ENCODE measurements around the gene PFAS. TPM values are rescaled to one million over a fixed set of nuclear protein-coding genes. Genes with fewer than 3 reads are reported as not detected.

The PFAS gene
- total RNA-seq, 1 donor from 2014 or later: 35.4 TPM

DNA sequence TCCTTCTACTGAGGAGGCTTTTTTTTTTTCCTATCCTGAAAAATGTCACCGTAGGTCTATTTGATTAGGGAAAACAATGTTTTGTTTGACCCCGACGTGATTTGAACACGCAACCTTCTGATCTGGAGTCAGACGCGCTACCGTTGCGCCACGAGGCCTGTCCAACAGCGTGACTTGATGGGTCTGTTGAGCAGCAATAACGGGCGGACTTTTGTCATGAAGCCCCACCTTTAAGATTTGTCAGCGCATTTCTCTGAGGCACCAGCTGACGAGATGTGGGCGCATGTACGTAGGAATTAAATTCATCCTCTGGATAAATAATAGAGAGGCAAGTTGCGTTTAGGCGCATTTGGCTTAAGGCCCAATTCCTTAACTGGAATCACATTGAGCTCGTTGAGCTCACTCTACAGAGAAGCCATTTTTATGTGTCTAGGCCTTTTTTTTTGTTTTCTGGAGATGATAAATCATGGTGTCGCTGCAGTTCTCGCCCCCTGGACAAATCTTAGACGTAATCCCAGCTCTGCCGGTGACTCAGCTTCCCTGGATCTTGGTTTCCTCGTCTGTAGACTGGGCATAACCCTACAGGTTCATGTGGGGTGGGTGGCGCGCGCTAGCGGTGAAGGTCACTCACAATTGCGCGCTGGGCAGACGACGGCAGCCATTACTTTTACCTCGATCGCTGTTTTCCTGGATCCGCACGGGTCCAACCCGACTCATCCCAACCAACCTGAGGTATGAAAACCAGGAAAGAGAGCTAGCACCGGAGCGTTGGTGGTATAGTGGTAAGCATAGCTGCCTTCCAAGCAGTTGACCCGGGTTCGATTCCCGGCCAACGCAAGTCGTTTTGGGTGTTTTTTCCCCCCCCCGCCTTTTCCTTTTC lies 28.1 kb upstream of the PFAS start:
- peaks cover 4% of the 10 kb centered on the region for H3K4me1 Mint-ChIP-seq (ENCODE audit: low read depth, unreplicated experiment)
- Histone ChIP-seq H3K27ac (ENCODE audit: low read depth, low read length) (peak overlapping the region; percentile 89), H3K9me3 (ENCODE audit: insufficient read depth, low read depth, low read length) (no peaks in the 10 kb centered on the region), H3K36me3 (ENCODE audit: insufficient read depth, low read length) (no peaks in the 10 kb centered on the region), H2AFZ (ENCODE audit: low read depth, low read length) (peak overlapping the region; percentile 82), H3K4me1 (ENCODE audit: insufficient read depth, low read length) (peaks cover 9% of the 10 kb centered on the region), H3K79me2 (ENCODE audit: insufficient read depth, low read length) (no peaks in the 10 kb centered on the region), H3K4me3 (ENCODE audit: insufficient read depth, low read depth, low read length) (peak overlapping the region; percentile 77), H3K4me2 (ENCODE audit: low read length) (peak overlapping the region; percentile 92), H4K20me1 (ENCODE audit: insufficient read depth, low read length) (peaks cover 4% of the 10 kb centered on the region), H3K9ac (ENCODE audit: low read length) (peak overlapping the region; percentile 91), H3K27me3 (ENCODE audit: insufficient read depth, low read length) (no peaks in the 10 kb centered on the region)
- peak overlapping the region; percentile 93 for H3K27ac Mint-ChIP-seq (ENCODE audit: unreplicated experiment)
- H3K36me3 Mint-ChIP-seq (ENCODE audit: low read depth, unreplicated experiment): peaks cover 3% of the 10 kb centered on the region
- FAIRE-seq: no peak
- no peak for TF ChIP-seq EZH2 (IDR thresholded peaks at IDR 0.05; ENCODE audit: insufficient read depth, low read length)
- TF ChIP-seq, protein P1, sequence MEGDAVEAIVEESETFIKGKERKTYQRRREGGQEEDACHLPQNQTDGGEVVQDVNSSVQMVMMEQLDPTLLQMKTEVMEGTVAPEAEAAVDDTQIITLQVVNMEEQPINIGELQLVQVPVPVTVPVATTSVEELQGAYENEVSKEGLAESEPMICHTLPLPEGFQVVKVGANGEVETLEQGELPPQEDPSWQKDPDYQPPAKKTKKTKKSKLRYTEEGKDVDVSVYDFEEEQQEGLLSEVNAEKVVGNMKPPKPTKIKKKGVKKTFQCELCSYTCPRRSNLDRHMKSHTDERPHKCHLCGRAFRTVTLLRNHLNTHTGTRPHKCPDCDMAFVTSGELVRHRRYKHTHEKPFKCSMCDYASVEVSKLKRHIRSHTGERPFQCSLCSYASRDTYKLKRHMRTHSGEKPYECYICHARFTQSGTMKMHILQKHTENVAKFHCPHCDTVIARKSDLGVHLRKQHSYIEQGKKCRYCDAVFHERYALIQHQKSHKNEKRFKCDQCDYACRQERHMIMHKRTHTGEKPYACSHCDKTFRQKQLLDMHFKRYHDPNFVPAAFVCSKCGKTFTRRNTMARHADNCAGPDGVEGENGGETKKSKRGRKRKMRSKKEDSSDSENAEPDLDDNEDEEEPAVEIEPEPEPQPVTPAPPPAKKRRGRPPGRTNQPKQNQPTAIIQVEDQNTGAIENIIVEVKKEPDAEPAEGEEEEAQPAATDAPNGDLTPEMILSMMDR (IDR thresholded peaks at IDR 0.05; ENCODE audit: insufficient read depth, low read depth, low read length): no peak
- peak overlapping the region; percentile 90 for H3K4me3 Mint-ChIP-seq (ENCODE audit: unreplicated experiment)
- peaks cover 2% of the 10 kb centered on the region for H3K9me3 Mint-ChIP-seq (ENCODE audit: unreplicated experiment)
- H3K27me3 Mint-ChIP-seq (ENCODE audit: low read depth, unreplicated experiment): no peaks in the 10 kb centered on the region
- DNase-seq (ENCODE audit: low read depth): peak; percentile 87

DNA sequence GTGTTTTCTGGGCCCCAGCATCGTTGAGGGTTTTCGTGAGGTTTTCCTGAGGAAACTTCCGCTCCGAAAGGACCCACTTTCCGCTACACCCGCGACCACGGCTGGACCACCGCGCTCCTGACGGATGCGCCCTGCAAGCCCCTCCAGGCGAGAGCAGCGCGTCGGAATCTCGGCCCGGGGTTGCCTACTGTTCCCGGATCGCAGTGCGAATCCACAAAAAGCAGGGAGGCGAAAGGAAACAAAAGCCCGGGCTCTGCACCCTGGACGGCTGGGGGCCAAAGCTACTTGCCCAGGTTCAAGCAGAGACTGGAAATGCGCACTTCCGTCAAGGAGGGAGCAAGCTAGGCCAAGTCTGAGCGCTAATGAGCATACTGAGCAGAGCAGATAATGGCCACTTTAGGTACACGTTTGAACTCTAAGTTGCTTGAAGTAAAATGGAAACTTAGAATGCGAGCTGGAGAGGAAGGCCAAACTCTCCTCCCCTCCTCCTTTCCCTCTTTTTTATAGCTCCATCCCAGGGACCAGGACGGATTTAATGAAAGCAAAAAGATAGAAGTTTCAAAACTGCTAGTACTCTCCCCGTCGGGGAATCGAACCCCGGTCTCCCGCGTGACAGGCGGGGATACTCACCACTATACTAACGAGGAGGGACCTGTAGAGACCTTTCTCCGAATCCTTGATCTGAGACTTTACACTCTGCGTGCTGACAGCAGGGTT lies 27.3 kb upstream of the PFAS start:
- FAIRE-seq: no peak
- peaks cover 4% of the 10 kb centered on the region for H3K4me1 Mint-ChIP-seq (ENCODE audit: low read depth, unreplicated experiment)
- peak overlapping the region; percentile 89 for H3K27ac ChIP-seq (ENCODE audit: low read depth, low read length)

More for the DNA sequence above, 27.3 kb upstream of the PFAS start:
- Histone ChIP-seq H3K9me3 (ENCODE audit: insufficient read depth, low read depth, low read length) (no peaks in the 10 kb centered on the region), H3K4me3 (ENCODE audit: insufficient read depth, low read depth, low read length) (peak overlapping the region; percentile 77), H3K4me2 (ENCODE audit: low read length) (peak overlapping the region; percentile 92), H3K36me3 (ENCODE audit: insufficient read depth, low read length) (no peaks in the 10 kb centered on the region), H4K20me1 (ENCODE audit: insufficient read depth, low read length) (peaks cover 4% of the 10 kb centered on the region), H3K27me3 (ENCODE audit: insufficient read depth, low read length) (no peaks in the 10 kb centered on the region), H3K79me2 (ENCODE audit: insufficient read depth, low read length) (no peaks in the 10 kb centered on the region), H2AFZ (ENCODE audit: low read depth, low read length) (peak overlapping the region; percentile 78), H3K9ac (ENCODE audit: low read length) (peak overlapping the region; percentile 91), H3K4me1 (ENCODE audit: insufficient read depth, low read length) (peaks cover 9% of the 10 kb centered on the region)
- TF ChIP-seq, protein P1 (IDR thresholded peaks at IDR 0.05; ENCODE audit: insufficient read depth, low read depth, low read length): no peak
- no peak for TF ChIP-seq EZH2 (IDR thresholded peaks at IDR 0.05; ENCODE audit: insufficient read depth, low read length)
- peak; percentile 85 for DNase-seq (ENCODE audit: low read depth)
- Mint-ChIP-seq H3K4me3 (ENCODE audit: unreplicated experiment) (peak overlapping the region; percentile 90), H3K27me3 (ENCODE audit: low read depth, unreplicated experiment) (no peaks in the 10 kb centered on the region), H3K36me3 (ENCODE audit: low read depth, unreplicated experiment) (peaks cover 3% of the 10 kb centered on the region), H3K27ac (ENCODE audit: unreplicated experiment) (peak overlapping the region; percentile 93), H3K9me3 (ENCODE audit: unreplicated experiment) (peaks cover 2% of the 10 kb centered on the region)

All from astrocyte (in vitro differentiated cells and primary cell).